Liver (tissue), 9 donors: ENCODE data around the gene SNX33. TPM values are rescaled to one million over a fixed set of nuclear protein-coding genes. Genes with fewer than 3 reads are reported as not detected.

ENCODE experiments used
- DNase-seq: peaks from one replicate; pipeline ENCODE4 v3.0.0-alpha.2; 2017; ENCODE audit warnings: low spot score
- H3K27ac ChIP-seq, 2 donors: one replicate each; pipeline ENCODE4 v1.7.0; 2013; ENCODE audit warnings: inconsistent platforms in 2 of 2, low read length in 2 of 2, control low read depth in 1 of 2, low read depth in 1 of 2, mild to moderate bottlenecking in 1 of 2
- H3K27me3 ChIP-seq, 4 donors: one replicate each; pipeline versions ENCODE4 v1.6.1 to v1.7.0; 2013; ENCODE audit warnings: low read length in 3 of 4, inconsistent platforms in 1 of 4, mild to moderate bottlenecking in 1 of 4, moderate library complexity in 1 of 4; ENCODE audit not compliant: control insufficient read depth in 4 of 4, insufficient read depth in 4 of 4
- H3K36me3 ChIP-seq, 4 donors: one replicate each; pipeline versions ENCODE4 v1.6.1 to v1.7.0; 2013; ENCODE audit warnings: low read length in 3 of 4, mild to moderate bottlenecking in 3 of 4, low read depth in 1 of 4, moderate library complexity in 1 of 4; ENCODE audit not compliant: control insufficient read depth in 4 of 4, insufficient read depth in 3 of 4
- H3K4me1 ChIP-seq, 4 donors: one replicate each; pipeline versions ENCODE4 v1.6.1 to v1.7.0; 2013; ENCODE audit warnings: low read length in 3 of 4, mild to moderate bottlenecking in 3 of 4, moderate library complexity in 1 of 4; ENCODE audit not compliant: control insufficient read depth in 4 of 4, insufficient read depth in 4 of 4
- H3K4me3 ChIP-seq, 3 donors: one replicate each; pipeline versions ENCODE4 v1.6.1 to v1.7.0; 2013; ENCODE audit warnings: low read length in 3 of 3, control low read depth in 1 of 3, low read depth in 1 of 3, mild to moderate bottlenecking in 1 of 3
- H3K9ac ChIP-seq, 2 donors: one replicate each; pipeline ENCODE4 v1.7.0; 2013; ENCODE audit warnings: low read length in 2 of 2, mild to moderate bottlenecking in 2 of 2, moderate library complexity in 2 of 2, control low read depth in 1 of 2, low read depth in 1 of 2
- H3K9me3 ChIP-seq, 4 donors: one replicate each; pipeline versions ENCODE4 v1.6.1 to v1.7.0; 2013; ENCODE audit warnings: low read length in 3 of 4; ENCODE audit not compliant: control insufficient read depth in 4 of 4
- EGR1 ChIP-seq, 2 donors: IDR thresholded peaks; 2 replicates each; pipeline ENCODE4 v1.6.1; 2016 to 2018; ENCODE audit warnings: antibody characterized with exemption in 2 of 2, low read depth in 2 of 2
- FOXA1 ChIP-seq: IDR thresholded peaks from 2 replicates; pipeline ENCODE4 v1.6.1; 2016; ENCODE audit warnings: antibody characterized with exemption
- FOXA2 ChIP-seq: IDR thresholded peaks from 2 replicates; pipeline ENCODE4 v1.6.1; 2016; ENCODE audit warnings: antibody characterized with exemption
- GABPA ChIP-seq, 2 donors: IDR thresholded peaks in 1 of 2; conservative IDR thresholded peaks in 1 of 2; 2 replicates each; pipeline ENCODE4 v1.6.1; 2016; ENCODE audit warnings: antibody characterized with exemption in 2 of 2, mild to moderate bottlenecking in 1 of 2, moderate library complexity in 1 of 2
- HNF4A ChIP-seq, 2 donors: conservative IDR thresholded peaks; 2 replicates each; pipeline ENCODE4 v1.6.1; 2016; ENCODE audit warnings: antibody characterized with exemption in 2 of 2, mild to moderate bottlenecking in 2 of 2
- HNF4G ChIP-seq: IDR thresholded peaks from 2 replicates; pipeline ENCODE4 v1.6.1; 2016; ENCODE audit warnings: antibody characterized with exemption
- JUND ChIP-seq, 2 donors: IDR thresholded peaks; 2 replicates each; pipeline ENCODE4 v1.6.1; 2016; ENCODE audit warnings: antibody characterized with exemption in 2 of 2
- NR2F2 ChIP-seq: IDR thresholded peaks from 2 replicates; pipeline ENCODE4 v1.6.1; 2016; ENCODE audit warnings: antibody characterized with exemption
- RAD21 ChIP-seq, 2 donors: IDR thresholded peaks; 2 replicates each; pipeline ENCODE4 v1.6.1; 2016; ENCODE audit warnings: antibody characterized with exemption in 2 of 2, mild to moderate bottlenecking in 2 of 2
- SP1 ChIP-seq: IDR thresholded peaks from 2 replicates; pipeline ENCODE4 v1.6.1; 2018; ENCODE audit warnings: antibody characterized with exemption, mild to moderate bottlenecking
- WGBS: extraction: QIAGEN DNeasy Blood & Tissue Kit; methylation state at CpG from one replicate; pipeline ENCODE4 v1.1.7; 2013; 5-methylcytosine and 5-hydroxymethylcytosine counted together
- polyA plus RNA-seq, 2 donors: library from polyadenylated mRNA; stranded (reverse) in 1 of 2; unstranded in 1 of 2; fragments of 200-250 nt in 1 of 2; fragments of >200 nt in 1 of 2; fragmentation: Nextera tagmentation in 1 of 2; extraction: Ambion mirVana in 1 of 2; gene quantifications; one replicate each; pipeline versions ENCODE4 v1.2.1 to v1.2.3, GENCODE V29; 2013 to 2015
- total RNA-seq, 2 donors: library from RNA; depleted of rRNA; stranded (reverse); fragments of >200 nt; gene quantifications; one replicate each; pipeline ENCODE4 v1.2.3, GENCODE V29; 2014
- TF ChIP-seq, protein P1 (sequence below): IDR thresholded peaks from 2 replicates; pipeline ENCODE4 v1.6.1; 2016; ENCODE audit warnings: antibody characterized with exemption, mild to moderate bottlenecking
- TF ChIP-seq, protein P2 (sequence below): IDR thresholded peaks from 2 replicates; pipeline ENCODE4 v1.6.1; 2016; ENCODE audit warnings: antibody characterized with exemption
- TF ChIP-seq, protein P3 (sequence below): IDR thresholded peaks from 2 replicates; pipeline ENCODE4 v1.6.1; 2016; ENCODE audit warnings: antibody characterized with exemption
- TF ChIP-seq, protein P4 (sequence below): fragments of 150-350 bp; IDR thresholded peaks from 2 replicates; pipeline ENCODE4 v1.5.1; 2017; ENCODE audit warnings: improper control_type of control experiment, low read depth, low read length; ENCODE audit not compliant: missing input control
- donor health status: healthy.
- donor health status: healthy.
- donor health status: healthy.
- donor health status: healthy.
- donor health status: healthy.

SNX33 gene
- total and polyA plus RNA-seq, 4 donors, result 7.1 to 10.8 (median 9.1) TPM

DNA sequence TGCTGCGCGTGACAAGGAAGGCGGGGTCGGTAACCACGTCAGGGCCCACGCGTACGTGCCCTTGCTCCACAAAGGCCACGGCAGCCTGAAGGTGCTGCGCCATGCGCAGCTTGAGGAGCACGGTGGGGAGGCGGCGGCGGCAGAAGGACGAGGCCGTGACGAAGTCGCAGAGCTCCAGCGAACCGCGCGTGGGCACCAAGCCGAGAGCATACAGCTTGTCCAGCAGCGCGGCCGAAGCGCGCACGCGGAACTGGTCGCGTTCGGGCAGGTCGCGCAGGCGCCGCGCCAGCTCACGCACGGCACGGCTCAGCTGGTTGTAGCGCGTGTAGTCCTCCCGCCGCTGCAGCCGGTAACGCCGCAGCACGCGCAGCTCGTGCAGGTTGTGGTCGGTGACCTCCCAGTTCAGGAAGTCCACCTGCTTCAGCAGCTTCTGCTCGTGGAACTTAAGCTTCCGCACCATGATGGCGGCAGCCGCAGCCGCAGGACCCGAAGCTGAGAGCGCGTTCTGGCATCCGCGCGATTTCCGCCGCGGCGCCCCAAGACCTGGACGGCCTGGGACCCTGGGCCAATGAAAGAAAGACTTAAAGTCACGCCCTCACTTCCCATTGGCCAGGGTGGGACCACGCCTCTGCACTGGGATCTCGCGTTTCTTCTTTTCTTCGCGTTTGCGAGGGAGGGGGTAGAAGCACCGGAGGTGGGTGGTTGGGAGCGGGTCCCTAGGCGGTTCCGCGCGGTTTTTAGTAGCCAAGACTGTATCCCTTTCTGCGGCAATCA lies 7.8 kb upstream of the SNX33 start, which contains the start of gene IMP3 (continued):
- no peak for TF ChIP-seq JUND (IDR thresholded peaks at IDR 0.05)
- TF ChIP-seq, protein P1, sequence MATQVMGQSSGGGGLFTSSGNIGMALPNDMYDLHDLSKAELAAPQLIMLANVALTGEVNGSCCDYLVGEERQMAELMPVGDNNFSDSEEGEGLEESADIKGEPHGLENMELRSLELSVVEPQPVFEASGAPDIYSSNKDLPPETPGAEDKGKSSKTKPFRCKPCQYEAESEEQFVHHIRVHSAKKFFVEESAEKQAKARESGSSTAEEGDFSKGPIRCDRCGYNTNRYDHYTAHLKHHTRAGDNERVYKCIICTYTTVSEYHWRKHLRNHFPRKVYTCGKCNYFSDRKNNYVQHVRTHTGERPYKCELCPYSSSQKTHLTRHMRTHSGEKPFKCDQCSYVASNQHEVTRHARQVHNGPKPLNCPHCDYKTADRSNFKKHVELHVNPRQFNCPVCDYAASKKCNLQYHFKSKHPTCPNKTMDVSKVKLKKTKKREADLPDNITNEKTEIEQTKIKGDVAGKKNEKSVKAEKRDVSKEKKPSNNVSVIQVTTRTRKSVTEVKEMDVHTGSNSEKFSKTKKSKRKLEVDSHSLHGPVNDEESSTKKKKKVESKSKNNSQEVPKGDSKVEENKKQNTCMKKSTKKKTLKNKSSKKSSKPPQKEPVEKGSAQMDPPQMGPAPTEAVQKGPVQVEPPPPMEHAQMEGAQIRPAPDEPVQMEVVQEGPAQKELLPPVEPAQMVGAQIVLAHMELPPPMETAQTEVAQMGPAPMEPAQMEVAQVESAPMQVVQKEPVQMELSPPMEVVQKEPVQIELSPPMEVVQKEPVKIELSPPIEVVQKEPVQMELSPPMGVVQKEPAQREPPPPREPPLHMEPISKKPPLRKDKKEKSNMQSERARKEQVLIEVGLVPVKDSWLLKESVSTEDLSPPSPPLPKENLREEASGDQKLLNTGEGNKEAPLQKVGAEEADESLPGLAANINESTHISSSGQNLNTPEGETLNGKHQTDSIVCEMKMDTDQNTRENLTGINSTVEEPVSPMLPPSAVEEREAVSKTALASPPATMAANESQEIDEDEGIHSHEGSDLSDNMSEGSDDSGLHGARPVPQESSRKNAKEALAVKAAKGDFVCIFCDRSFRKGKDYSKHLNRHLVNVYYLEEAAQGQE, result peak; percentile 87
- peak; percentile 84 for TF ChIP-seq SP1

DNA sequence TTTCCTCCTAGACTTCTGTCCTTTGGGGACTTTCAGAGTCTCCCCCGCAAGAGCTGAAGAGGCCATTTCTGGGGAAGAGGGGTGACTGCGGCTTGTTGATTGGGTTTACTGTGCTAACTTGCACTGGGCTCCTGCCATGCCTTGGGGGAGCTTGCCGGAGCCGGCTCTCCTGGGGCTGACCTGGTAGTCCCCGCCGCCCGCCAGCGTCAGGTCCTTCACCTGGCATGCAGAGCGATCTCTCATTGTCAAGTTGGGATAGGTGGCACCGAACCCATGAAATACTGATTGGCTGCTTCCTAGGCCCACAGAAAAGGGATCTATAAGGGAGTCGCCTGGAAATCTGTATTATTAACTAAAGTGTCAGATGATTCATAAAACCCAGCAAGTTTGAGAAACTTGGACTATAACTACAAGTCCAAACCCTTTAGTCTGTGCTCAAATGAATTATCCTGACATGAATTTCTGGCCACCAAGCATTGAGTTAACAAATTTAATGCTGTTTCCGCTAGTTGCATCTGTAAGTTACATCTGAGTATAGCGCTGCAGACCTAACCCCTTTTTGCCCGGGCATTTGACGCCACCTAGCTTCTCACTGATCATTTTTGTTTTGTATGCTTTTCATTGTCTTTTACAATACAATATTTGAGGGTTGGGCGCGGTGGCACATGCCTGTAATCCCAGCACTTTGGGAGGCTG lies 7.1 kb upstream of the SNX33 start:
- Histone ChIP-seq H3K27ac (peak overlapping the region; percentile 95 to 98), H3K27me3 (no peaks in the 10 kb centered on the region), H3K4me3 (peak overlapping the region; percentile 70 to 78 (median 74)), H3K36me3 (no peaks in the 10 kb centered on the region), H3K9me3 (no peaks in the 10 kb centered on the region), H3K4me1 (peaks cover 0 to 33% (median 24%) of the 10 kb centered on the region in 4 donors), H3K9ac (peak overlapping the region; percentile 40 to 93)
- 9% methylated on average over 17 of the region's 17 CpGs for WGBS
- no peak for TF ChIP-seq FOXA1
- no peak for TF ChIP-seq GABPA (IDR thresholded peaks at IDR 0.05 in 1 of 2, conservative IDR thresholded peaks at IDR 0.05 in 1 of 2)
- TF ChIP-seq, protein P2, sequence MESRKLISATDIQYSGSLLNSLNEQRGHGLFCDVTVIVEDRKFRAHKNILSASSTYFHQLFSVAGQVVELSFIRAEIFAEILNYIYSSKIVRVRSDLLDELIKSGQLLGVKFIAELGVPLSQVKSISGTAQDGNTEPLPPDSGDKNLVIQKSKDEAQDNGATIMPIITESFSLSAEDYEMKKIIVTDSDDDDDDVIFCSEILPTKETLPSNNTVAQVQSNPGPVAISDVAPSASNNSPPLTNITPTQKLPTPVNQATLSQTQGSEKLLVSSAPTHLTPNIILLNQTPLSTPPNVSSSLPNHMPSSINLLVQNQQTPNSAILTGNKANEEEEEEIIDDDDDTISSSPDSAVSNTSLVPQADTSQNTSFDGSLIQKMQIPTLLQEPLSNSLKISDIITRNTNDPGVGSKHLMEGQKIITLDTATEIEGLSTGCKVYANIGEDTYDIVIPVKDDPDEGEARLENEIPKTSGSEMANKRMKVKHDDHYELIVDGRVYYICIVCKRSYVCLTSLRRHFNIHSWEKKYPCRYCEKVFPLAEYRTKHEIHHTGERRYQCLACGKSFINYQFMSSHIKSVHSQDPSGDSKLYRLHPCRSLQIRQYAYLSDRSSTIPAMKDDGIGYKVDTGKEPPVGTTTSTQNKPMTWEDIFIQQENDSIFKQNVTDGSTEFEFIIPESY, result peak; percentile 80
- TF ChIP-seq, protein P3, sequence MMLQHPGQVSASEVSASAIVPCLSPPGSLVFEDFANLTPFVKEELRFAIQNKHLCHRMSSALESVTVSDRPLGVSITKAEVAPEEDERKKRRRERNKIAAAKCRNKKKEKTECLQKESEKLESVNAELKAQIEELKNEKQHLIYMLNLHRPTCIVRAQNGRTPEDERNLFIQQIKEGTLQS, result no peak
- TF ChIP-seq EGR1 (IDR thresholded peaks at IDR 0.05; ENCODE audit: low read depth in 2 of 2), result peak in 1 of 2 donors; percentile 6
- TF ChIP-seq HNF4G, result no peak
- peak; percentile 20 for TF ChIP-seq NR2F2
- no peak for TF ChIP-seq SP1
- no peak for TF ChIP-seq HNF4A (conservative IDR thresholded peaks at IDR 0.05)
- TF ChIP-seq FOXA2, result no peak
- TF ChIP-seq RAD21 (IDR thresholded peaks at IDR 0.05), result peak; percentile 39 to 61
- TF ChIP-seq, protein P4, sequence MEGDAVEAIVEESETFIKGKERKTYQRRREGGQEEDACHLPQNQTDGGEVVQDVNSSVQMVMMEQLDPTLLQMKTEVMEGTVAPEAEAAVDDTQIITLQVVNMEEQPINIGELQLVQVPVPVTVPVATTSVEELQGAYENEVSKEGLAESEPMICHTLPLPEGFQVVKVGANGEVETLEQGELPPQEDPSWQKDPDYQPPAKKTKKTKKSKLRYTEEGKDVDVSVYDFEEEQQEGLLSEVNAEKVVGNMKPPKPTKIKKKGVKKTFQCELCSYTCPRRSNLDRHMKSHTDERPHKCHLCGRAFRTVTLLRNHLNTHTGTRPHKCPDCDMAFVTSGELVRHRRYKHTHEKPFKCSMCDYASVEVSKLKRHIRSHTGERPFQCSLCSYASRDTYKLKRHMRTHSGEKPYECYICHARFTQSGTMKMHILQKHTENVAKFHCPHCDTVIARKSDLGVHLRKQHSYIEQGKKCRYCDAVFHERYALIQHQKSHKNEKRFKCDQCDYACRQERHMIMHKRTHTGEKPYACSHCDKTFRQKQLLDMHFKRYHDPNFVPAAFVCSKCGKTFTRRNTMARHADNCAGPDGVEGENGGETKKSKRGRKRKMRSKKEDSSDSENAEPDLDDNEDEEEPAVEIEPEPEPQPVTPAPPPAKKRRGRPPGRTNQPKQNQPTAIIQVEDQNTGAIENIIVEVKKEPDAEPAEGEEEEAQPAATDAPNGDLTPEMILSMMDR, result no peak
- TF ChIP-seq JUND (IDR thresholded peaks at IDR 0.05), result no peak
- DNase-seq, result no peak
